ENCODE data around the gene LNPEP. TPM values are rescaled to one million over a fixed set of nuclear protein-coding genes. Genes with fewer than 3 reads are reported as not detected.

Gene LNPEP
- total RNA-seq, 1 donor from 2014 or later: 38.1 TPM

- no peak for DNase-seq (ENCODE audit: extremely low spot score, unreplicated experiment)
- H3K27me3 Mint-ChIP-seq: no peaks in the 10 kb centered on the region
- H3K27ac Mint-ChIP-seq: no peak overlapping the region
- peaks cover 24% of the 10 kb centered on the region for H3K36me3 Mint-ChIP-seq
- no peak for TF ChIP-seq CTCF (conservative IDR thresholded peaks at IDR 0.05)
- H3K4me3 Mint-ChIP-seq: no peak overlapping the region
- peaks cover 10% of the 10 kb centered on the region for H3K4me1 Mint-ChIP-seq (ENCODE audit: unreplicated experiment)
- no peaks in the 10 kb centered on the region for H3K9me3 Mint-ChIP-seq
Observed at GRCh38 chr5:97002983-97003382, 67.1 kb downstream of the LNPEP start.

- no peak for TF ChIP-seq CTCF (conservative IDR thresholded peaks at IDR 0.05)
- Mint-ChIP-seq H3K27me3 (no peaks in the 10 kb centered on the region), H3K9me3 (no peaks in the 10 kb centered on the region), H3K36me3 (peaks cover 20% of the 10 kb centered on the region), H3K27ac (no peak overlapping the region), H3K4me3 (no peak overlapping the region), H3K4me1 (ENCODE audit: unreplicated experiment) (peaks cover 7% of the 10 kb centered on the region)
- DNase-seq (ENCODE audit: extremely low spot score, unreplicated experiment): no peak
Observed at GRCh38 chr5:97004423-97005060, 68.7 kb downstream of the LNPEP start.

GRCh38 chr5:97006454-97007060 is 70.7 kb downstream of the LNPEP start:
- Mint-ChIP-seq H3K27me3 (no peaks in the 10 kb centered on the region), H3K4me3 (no peak overlapping the region), H3K36me3 (peaks cover 20% of the 10 kb centered on the region), H3K4me1 (ENCODE audit: unreplicated experiment) (peaks cover 14% of the 10 kb centered on the region), H3K27ac (no peak overlapping the region), H3K9me3 (no peaks in the 10 kb centered on the region)
- no peak for DNase-seq (ENCODE audit: extremely low spot score, unreplicated experiment)
- TF ChIP-seq CTCF (conservative IDR thresholded peaks at IDR 0.05): no peak

- H3K9me3 Mint-ChIP-seq: no peaks in the 10 kb centered on the region
- no peak for DNase-seq (ENCODE audit: extremely low spot score, unreplicated experiment)
- TF ChIP-seq CTCF (conservative IDR thresholded peaks at IDR 0.05): no peak
- peaks cover 14% of the 10 kb centered on the region for H3K4me1 Mint-ChIP-seq (ENCODE audit: unreplicated experiment)
- no peak overlapping the region for H3K4me3 Mint-ChIP-seq
- no peak overlapping the region for H3K27ac Mint-ChIP-seq
- peaks cover 24% of the 10 kb centered on the region for H3K36me3 Mint-ChIP-seq
- H3K27me3 Mint-ChIP-seq: no peaks in the 10 kb centered on the region
Observed at GRCh38 chr5:97009212-97009898, 73.5 kb downstream of the LNPEP start.

- no peak for TF ChIP-seq CTCF (conservative IDR thresholded peaks at IDR 0.05)
- no peak for DNase-seq (ENCODE audit: extremely low spot score, unreplicated experiment)
- Mint-ChIP-seq H3K36me3 (peaks cover 21% of the 10 kb centered on the region), H3K4me1 (ENCODE audit: unreplicated experiment) (peaks cover 17% of the 10 kb centered on the region), H3K4me3 (no peak overlapping the region), H3K27me3 (no peaks in the 10 kb centered on the region), H3K27ac (no peak overlapping the region), H3K9me3 (no peaks in the 10 kb centered on the region)
Observed at GRCh38 chr5:97009921-97010320, 74.0 kb downstream of the LNPEP start.
